Kidney (tissue), 14 donors: ENCODE results near the gene CAPZA1. TPM values are rescaled to one million over a fixed set of nuclear protein-coding genes. Genes with fewer than 3 reads are reported as not detected.

Experiments
- DNase-seq, 5 donors: peaks; one replicate each; pipeline ENCODE4 v3.0.0-alpha.2; 2013 to 2020
- FAIRE-seq: peaks from 2 replicates; lab custom pipeline; 2012; peaks lifted over from hg19 to GRCh38; lab: Jason Lieb, UNC
- H3K27ac ChIP-seq, 2 donors: one replicate each; pipeline ENCODE4 v1.7.0; 2013; ENCODE audit warnings: low read depth in 2 of 2, low read length in 2 of 2, inconsistent platforms in 1 of 2
- H3K27me3 ChIP-seq: one replicate; pipeline ENCODE4 v1.7.1; 2013; ENCODE audit warnings: low read length, inconsistent platforms; ENCODE audit not compliant: control insufficient read depth, insufficient read depth
- H3K36me3 ChIP-seq, 3 donors: one replicate each; pipeline versions ENCODE4 v1.7.0 to v1.7.1; 2013; ENCODE audit warnings: low read length in 3 of 3, control low read depth in 1 of 3, inconsistent platforms in 1 of 3; ENCODE audit not compliant: insufficient read depth in 3 of 3, control insufficient read depth in 2 of 3
- H3K4me1 ChIP-seq, 3 donors: one replicate each; pipeline versions ENCODE4 v1.7.0 to v1.7.1; 2013; ENCODE audit warnings: low read length in 3 of 3, inconsistent platforms in 1 of 3, low read depth in 1 of 3; ENCODE audit not compliant: control insufficient read depth in 2 of 3, insufficient read depth in 2 of 3
- H3K4me3 ChIP-seq, 3 donors: one replicate each; pipeline versions ENCODE4 v1.7.0 to v1.8.1; 2013; ENCODE audit warnings: low read length in 3 of 3, control low read depth in 1 of 3, inconsistent platforms in 1 of 3
- H3K9ac ChIP-seq, 3 donors: one replicate each; pipeline versions ENCODE4 v1.7.0 to v1.7.1; 2013; ENCODE audit warnings: low read length in 3 of 3, control low read depth in 1 of 3, inconsistent platforms in 1 of 3
- H3K9me3 ChIP-seq, 3 donors: one replicate each; pipeline versions ENCODE4 v1.7.0 to v1.7.1; 2013; ENCODE audit warnings: low read length in 3 of 3, control low read depth in 1 of 3, inconsistent platforms in 1 of 3; ENCODE audit not compliant: control insufficient read depth in 2 of 3, insufficient read depth in 1 of 3
- CTCF ChIP-seq: IDR thresholded peaks from 3 replicates; pipeline ENCODE4 v1.5.1; 2012; ENCODE audit warnings: mild to moderate bottlenecking, moderate library complexity, borderline replicate concordance; ENCODE audit not compliant: insufficient read depth; ENCODE audit errors: extremely low read depth
- intact Hi-C: fragments of 100-400 bp; cut with DNase I; formaldehyde crosslinking; loops from one replicate; pipeline ENCODE4 v1.11.1; 2022
- polyA plus RNA-seq: library from polyadenylated mRNA; stranded (reverse); fragments of 350-450 nt; fragmentation: Illumina TruSeq; extraction: RNeasy Lipid Tissue Mini Kit (QIAGEN cat#74804); gene quantifications from one replicate; pipeline ENCODE4 v1.2.3, GENCODE V29; 2014; ENCODE audit warnings: low read depth, low replicate concordance; ENCODE audit not compliant: insufficient read depth
- total RNA-seq: library from RNA; stranded (reverse); fragmentation: NEBNext Ultra II Directional; extraction: Animal tissue kit (Norgen Biotek cat#: 25700); gene quantifications from one replicate; pipeline ENCODE4 v1.2.1, GENCODE V29; 2021
- donor health status: control.
- donor health status: control.
- donor health status: control.
- donor health status: control.
- donor health status: control.
- donor health status: DM: yes; HTN: yes; CAD: no.
- donor health status: Normal renal cell carcinoma (clear cell type).

CAPZA1 gene
- total and polyA plus RNA-seq, 2 donors from 2014 or later = 40.3 to 98.7 TPM

GRCh38 chr1:112719706-112720105, 100.1 kb downstream of the CAPZA1 start:
- no peak for FAIRE-seq
- Histone ChIP-seq H3K4me1 (peaks cover 0 to 15% (median 5%) of the 10 kb centered on the region in 3 donors), H3K9me3 (no peaks in the 10 kb centered on the region), H3K27ac (no peak overlapping the region), H3K9ac (no peak overlapping the region), H3K36me3 (no peaks in the 10 kb centered on the region), H3K4me3 (no peak overlapping the region), H3K27me3 (peaks cover 2% of the 10 kb centered on the region)
- intact Hi-C loops = loop anchor here (5.0 to 10.0 kb wide), 2 partner anchors 88 to 325 kb away; no protein-coding TSS in a partner anchor
- no peak for DNase-seq
- no peak for TF ChIP-seq CTCF

- H3K9ac ChIP-seq = no peak overlapping the region
- DNase-seq = peak in 1 of 5 donors; percentile 25
- no peaks in the 10 kb centered on the region for H3K9me3 ChIP-seq
- no peak overlapping the region for H3K27ac ChIP-seq
- no peak for FAIRE-seq
- intact Hi-C loops = loop anchor here (10.0 kb wide), 1 partner anchor 324 kb away; no protein-coding TSS in a partner anchor
- peaks cover 2% of the 10 kb centered on the region for H3K27me3 ChIP-seq
- no peak for TF ChIP-seq CTCF
- H3K4me3 ChIP-seq = no peak overlapping the region
- no peaks in the 10 kb centered on the region for H3K36me3 ChIP-seq
- peaks cover 0 to 8% (median 3%) of the 10 kb centered on the region in 3 donors for H3K4me1 ChIP-seq
These were observed 101.2 kb downstream of the CAPZA1 start for GRCh38 chr1:112720800-112721199.

Other genes starting within 250 kb of the CAPZA1 start
- gene CTTNBP2NL, start 223.6 kb upstream of the CAPZA1 start, total RNA-seq = 65.4 TPM
- 6.7 TPM for gene CTTNBP2NL, start 223.6 kb upstream of the CAPZA1 start, polyA plus RNA-seq
- 4.7 TPM for gene WNT2B, start 110.9 kb upstream of the CAPZA1 start, total RNA-seq
- 0.75 TPM for gene WNT2B, start 110.9 kb upstream of the CAPZA1 start, polyA plus RNA-seq
- 20.6 TPM for gene ST7L, start 691 bp upstream of the CAPZA1 start, total RNA-seq
- 12.9 TPM for gene ST7L, start 691 bp upstream of the CAPZA1 start, polyA plus RNA-seq
- 62.5 TPM for gene MOV10, start 54.8 kb downstream of the CAPZA1 start, total RNA-seq
- gene MOV10, start 54.8 kb downstream of the CAPZA1 start, polyA plus RNA-seq = 60.6 TPM
- gene RHOC, start 87.3 kb downstream of the CAPZA1 start, total RNA-seq = 270 TPM
- 501 TPM for gene RHOC, start 87.3 kb downstream of the CAPZA1 start, polyA plus RNA-seq
- 2.0 TPM for gene PPM1J, start 95.5 kb downstream of the CAPZA1 start, total RNA-seq
- 3.4 TPM for gene PPM1J, start 95.5 kb downstream of the CAPZA1 start, polyA plus RNA-seq